Epithelial cell of esophagus (primary cell): ENCODE measurements around the gene EXOC6.

ENCODE experiments used
- DNase-seq: peaks from one replicate; pipeline ENCODE4 v3.0.0; 2010; ENCODE audit warnings: low read depth
- H3K4me3 ChIP-seq: 2 replicates; pipeline ENCODE4 v1.5.1; 2011; ENCODE audit warnings: mild to moderate bottlenecking, low read length, control low read depth
- TF ChIP-seq, protein P1 (sequence below): IDR thresholded peaks from 2 replicates; pipeline ENCODE4 v1.5.1; 2011; ENCODE audit warnings: low read depth, mild to moderate bottlenecking, low read length, control low read depth, inconsistent platforms; ENCODE audit not compliant: insufficient read depth; ENCODE audit errors: missing control alignments

Gene EXOC6

GRCh38 chr10:92989250-92989649 lies 140.9 kb downstream of the EXOC6 start:
- no peak overlapping the region for H3K4me3 ChIP-seq
- TF ChIP-seq, protein P1, sequence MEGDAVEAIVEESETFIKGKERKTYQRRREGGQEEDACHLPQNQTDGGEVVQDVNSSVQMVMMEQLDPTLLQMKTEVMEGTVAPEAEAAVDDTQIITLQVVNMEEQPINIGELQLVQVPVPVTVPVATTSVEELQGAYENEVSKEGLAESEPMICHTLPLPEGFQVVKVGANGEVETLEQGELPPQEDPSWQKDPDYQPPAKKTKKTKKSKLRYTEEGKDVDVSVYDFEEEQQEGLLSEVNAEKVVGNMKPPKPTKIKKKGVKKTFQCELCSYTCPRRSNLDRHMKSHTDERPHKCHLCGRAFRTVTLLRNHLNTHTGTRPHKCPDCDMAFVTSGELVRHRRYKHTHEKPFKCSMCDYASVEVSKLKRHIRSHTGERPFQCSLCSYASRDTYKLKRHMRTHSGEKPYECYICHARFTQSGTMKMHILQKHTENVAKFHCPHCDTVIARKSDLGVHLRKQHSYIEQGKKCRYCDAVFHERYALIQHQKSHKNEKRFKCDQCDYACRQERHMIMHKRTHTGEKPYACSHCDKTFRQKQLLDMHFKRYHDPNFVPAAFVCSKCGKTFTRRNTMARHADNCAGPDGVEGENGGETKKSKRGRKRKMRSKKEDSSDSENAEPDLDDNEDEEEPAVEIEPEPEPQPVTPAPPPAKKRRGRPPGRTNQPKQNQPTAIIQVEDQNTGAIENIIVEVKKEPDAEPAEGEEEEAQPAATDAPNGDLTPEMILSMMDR = no peak
- no peak for DNase-seq

- no peak overlapping the region for H3K4me3 ChIP-seq
- TF ChIP-seq, protein P1 = no peak
- DNase-seq = peak; percentile 14
These were observed 142.3 kb downstream of the EXOC6 start for GRCh38 chr10:92990615-92991014.

- TF ChIP-seq, protein P1 = no peak
- H3K4me3 ChIP-seq = no peak overlapping the region
- no peak for DNase-seq
These were observed 143.2 kb downstream of the EXOC6 start for GRCh38 chr10:92991513-92991912.

DNA sequence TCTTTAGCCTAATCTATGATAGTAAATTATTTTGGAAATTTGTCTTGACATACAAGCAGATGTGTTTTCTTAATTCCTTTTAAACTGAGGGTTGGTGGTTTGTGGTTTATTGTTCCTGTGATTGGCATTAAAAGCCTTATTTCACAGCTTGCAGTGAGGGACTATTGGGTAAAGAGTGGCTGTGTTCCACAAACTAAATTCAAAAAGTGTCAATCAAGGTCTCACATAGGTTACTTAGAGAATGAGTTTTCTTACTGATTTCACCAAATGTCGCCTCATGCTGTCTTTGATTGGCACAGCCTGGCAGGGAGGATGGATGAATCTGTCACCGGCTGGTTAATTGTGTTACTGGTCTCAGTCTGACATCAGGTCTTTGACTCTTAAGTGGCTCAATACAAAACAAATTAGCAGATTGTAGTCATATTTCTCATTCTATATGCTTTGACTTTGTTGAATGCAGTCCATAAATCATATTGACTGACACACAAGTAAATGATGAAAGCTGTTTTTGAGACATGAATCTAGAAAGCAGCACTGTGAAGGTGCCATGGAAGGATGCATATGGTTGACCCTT lies 145.5 kb downstream of the EXOC6 start:
- TF ChIP-seq, protein P1 = no peak
- DNase-seq = no peak

GRCh38 chr10:92995509-92995908 lies 147.2 kb downstream of the EXOC6 start:
- no peak for DNase-seq

More for the DNA sequence above, 145.5 kb downstream of the EXOC6 start:
- H3K4me3 ChIP-seq = no peak overlapping the region

DNA sequence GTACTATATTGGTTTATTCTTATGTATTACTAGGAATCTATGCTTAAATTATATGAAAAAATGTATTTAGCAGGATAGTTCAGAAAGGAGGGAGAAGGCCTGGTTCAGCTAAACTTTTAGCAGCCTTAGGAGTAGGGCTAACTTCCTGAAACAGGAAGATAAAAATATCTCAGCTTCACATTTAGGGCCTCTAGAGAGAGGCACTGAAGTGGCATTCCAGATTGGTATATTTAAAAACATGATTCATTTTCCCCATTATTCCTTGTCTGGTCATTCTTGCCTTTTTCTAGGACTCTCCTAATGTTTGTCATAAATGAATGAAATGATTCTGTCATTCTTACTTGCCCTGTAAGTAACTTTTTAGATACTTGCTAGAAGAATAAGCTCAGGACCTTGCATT lies 149.3 kb downstream of the EXOC6 start:
- TF ChIP-seq, protein P1 = no peak
- H3K4me3 ChIP-seq = no peak overlapping the region
- no peak for DNase-seq

More at GRCh38 chr10:92995509-92995908, 147.2 kb downstream of the EXOC6 start:
- no peak overlapping the region for H3K4me3 ChIP-seq
- TF ChIP-seq, protein P1 = no peak

DNA sequence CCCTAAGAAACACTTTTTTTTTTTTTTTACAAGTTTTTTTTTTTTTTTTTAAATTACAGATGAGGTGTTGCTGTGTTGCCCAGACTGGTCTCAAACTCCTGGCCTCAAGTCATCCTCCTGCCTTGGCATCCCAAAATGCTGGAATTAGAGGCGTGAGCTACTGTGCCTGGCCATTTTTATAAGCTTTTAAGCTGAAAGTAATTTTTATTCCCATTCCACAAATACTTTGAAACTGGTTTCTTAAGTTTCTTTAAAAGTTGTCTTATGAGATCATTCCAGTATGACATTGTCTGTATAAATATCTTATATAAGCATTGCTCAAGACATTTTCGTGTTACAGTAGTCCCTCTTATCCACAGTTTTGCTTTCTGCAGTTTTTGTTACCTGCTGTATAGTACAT lies 150.9 kb downstream of the EXOC6 start:
- TF ChIP-seq, protein P1 = no peak
- no peak for DNase-seq
- no peak overlapping the region for H3K4me3 ChIP-seq
